GM12878 (cell line): ENCODE measurements around the gene CKS1B. TPM values are rescaled to one million over a fixed set of nuclear protein-coding genes. Genes with fewer than 3 reads are reported as not detected.

Source experiments
- ATAC-seq: fragments of 200-7000 bp; cut with Tn5 transposase; 3 replicates; pipeline ENCODE4 v1.9.1; 2020; ENCODE audit warnings: mild to moderate bottlenecking, moderate library complexity
- BruUV-seq: library from RNA; stranded (reverse); fragments of 400-500 nt; replicated peaks from 2 replicates; lab custom pipeline; 2021; lab: Mats Ljungman, UMichigan
- CTCF ChIA-PET: fragments of 300-600 bp; sonication (Branson Sonifier 250); formaldehyde crosslinking; extraction: SDS; loops from one replicate; lab custom pipeline; 2021; ENCODE audit warnings: inconsistent platforms; lab: Yijun Ruan, JAX
- POLR2A ChIA-PET: fragments of 350-600 bp; formaldehyde crosslinking; extraction: SDS; loops from one replicate; lab custom pipeline; 2021; ENCODE audit warnings: inconsistent platforms; lab: Charles Lee
- RAD21 ChIA-PET: fragments of 300-600 bp; sonication (Branson Sonifier 250); formaldehyde crosslinking; loops from one replicate; lab custom pipeline; 2023; ENCODE audit warnings: antibody characterized with exemption; ENCODE audit not compliant: unreplicated experiment; lab: Charles Lee
- SMC1A ChIA-PET: fragments of 300-600 bp; sonication (Branson Sonifier 250); formaldehyde crosslinking; loops from one replicate; lab custom pipeline; 2023; ENCODE audit not compliant: unreplicated experiment, uncharacterized antibody; lab: Charles Lee
- DNase-seq: peaks from one replicate; pipeline ENCODE4 v3.0.0-alpha.2; 2011; ENCODE audit warnings: low read depth, low spot score
- FAIRE-seq: peaks from 3 replicates; lab custom pipeline; 2011; peaks lifted over from hg19 to GRCh38; lab: Jason Lieb, UNC
- H2AFZ ChIP-seq: 2 replicates; pipeline ENCODE4 v1.6.0; 2011; ENCODE audit warnings: low read depth, low read length, control low read depth; ENCODE audit not compliant: control insufficient read depth
- H3K27ac ChIP-seq: 2 replicates; pipeline ENCODE4 v1.5.1; 2011; ENCODE audit warnings: control low read depth; ENCODE audit not compliant: control insufficient read depth, insufficient read depth
- H3K27me3 ChIP-seq, 2 experiments: replicated peaks in 1 of 2; 2 replicates each; pipeline versions ENCODE4 v1.6.0 to v1.6.1; 2011; ENCODE audit warnings: low read length in 1 of 2; ENCODE audit not compliant: control insufficient read depth in 2 of 2, insufficient read depth in 2 of 2
- H3K36me3 ChIP-seq, 2 experiments: 2 replicates each; pipeline ENCODE4 v1.5.1; 2011; ENCODE audit warnings: low read length in 1 of 2; ENCODE audit not compliant: control insufficient read depth in 2 of 2, insufficient read depth in 2 of 2
- H3K4me1 ChIP-seq: 2 replicates; pipeline ENCODE4 v1.6.1; 2011; ENCODE audit warnings: mild to moderate bottlenecking, low read length, moderate library complexity, mixed read lengths; ENCODE audit not compliant: control insufficient read depth, insufficient read depth
- H3K4me2 ChIP-seq: 2 replicates; pipeline ENCODE4 v1.6.0; 2011; ENCODE audit warnings: control low read depth; ENCODE audit not compliant: control insufficient read depth, insufficient read depth
- H3K4me3 ChIP-seq: fragments of 200-600 bp; sonication (generic); 2 replicates; pipeline ENCODE4 v1.5.1; 2016
- H3K79me2 ChIP-seq: 2 replicates; pipeline ENCODE4 v1.6.0; 2011; ENCODE audit warnings: low read length; ENCODE audit not compliant: control insufficient read depth, insufficient read depth
- H3K9ac ChIP-seq: 2 replicates; pipeline ENCODE4 v1.8.0; 2011; ENCODE audit warnings: low read length, control low read depth, mixed read lengths; ENCODE audit not compliant: control insufficient read depth, insufficient read depth
- H3K9me3 ChIP-seq: replicated peaks from 3 replicates; pipeline ENCODE4 v1.5.1; 2011; ENCODE audit warnings: mild to moderate bottlenecking, low read length; ENCODE audit not compliant: control insufficient read depth, insufficient read depth
- H4K20me1 ChIP-seq: 2 replicates; pipeline ENCODE4 v1.6.0; 2011; ENCODE audit not compliant: control insufficient read depth, insufficient read depth
- CREB1 ChIP-seq: IDR thresholded peaks from 2 replicates; pipeline ENCODE4 v1.6.1; 2012; ENCODE audit warnings: low read depth, mild to moderate bottlenecking, inconsistent platforms
- KDM1A ChIP-seq: fragments of 200-600 bp; sonication (generic); IDR thresholded peaks from 2 replicates; pipeline ENCODE4 v1.6.1; 2016; ENCODE audit warnings: borderline replicate concordance
- MEF2B ChIP-seq: fragments of 450-650 bp; IDR thresholded peaks from 2 replicates; pipeline ENCODE4 v1.6.1; 2018; ENCODE audit warnings: mild to moderate bottlenecking, moderate library complexity; ENCODE audit not compliant: partially characterized antibody, poor library complexity, severe bottlenecking
- NFYA ChIP-seq: IDR thresholded peaks from 2 replicates; pipeline ENCODE4 v1.6.1; 2011; ENCODE audit warnings: low read depth, mild to moderate bottlenecking, low read length, improper control_type of control experiment, borderline replicate concordance
- NR2C1 ChIP-seq: fragments of 450-650 bp; IDR thresholded peaks from 2 replicates; pipeline ENCODE4 v1.6.1; 2017; ENCODE audit warnings: antibody characterized with exemption, mild to moderate bottlenecking, moderate library complexity
- SMARCA5 ChIP-seq: fragments of 450-650 bp; IDR thresholded peaks from 2 replicates; pipeline ENCODE4 v1.6.1; 2017; ENCODE audit warnings: mild to moderate bottlenecking
- SREBF1 ChIP-seq: IDR thresholded peaks from 2 replicates; pipeline ENCODE4 v1.6.1; 2012; ENCODE audit warnings: mild to moderate bottlenecking, low read length
- WGBS: methylation state at CpG from one replicate; pipeline ENCODE4 v1.1.6; 2016; ENCODE audit warnings: low lambda C conversion rate; ENCODE audit not compliant: insufficient replicate concordance, insufficient coverage; ENCODE audit errors: missing lambda C conversion rate; 5-methylcytosine and 5-hydroxymethylcytosine counted together
- in situ Hi-C: fragments of 300-500 bp; cut with MboI; formaldehyde crosslinking; loops from 9 replicates; pipeline ENCODE4 v1.14.3; 2018; ENCODE audit warnings: mixed read lengths
- intact Hi-C: fragments of 100-400 bp; cut with micrococcal nuclease; formaldehyde crosslinking; loops from one replicate; pipeline ENCODE4 v1.14.2; 2022; ENCODE audit not compliant: unreplicated experiment
- polyA plus RNA-seq, 11 experiments: library from polyadenylated mRNA; depleted of rRNA in 4 of 11; unstranded in 6 of 11; stranded (reverse) in 5 of 11; fragments of >200 nt; fragmentation: Nextera tagmentation in 4 of 11; fragmentation: Illumina TruSeq in 1 of 11; extraction: Ambion mirVana in 4 of 11; extraction: Trizol in 1 of 11; gene quantifications; 1 replicate in 1 of 11; 2 replicates in 10 of 11; pipeline versions ENCODE4 v1.2.1 to v1.2.3, GENCODE V29; 2011 to 2016; ENCODE audit warnings: inconsistent platforms in 2 of 11, missing spikeins in 2 of 11, low read depth in 1 of 11
- total RNA-seq, 4 experiments: library from RNA; depleted of rRNA in 3 of 4; stranded (reverse); fragments of >200 nt in 3 of 4; fragmentation: Illumina TruSeq in 1 of 4; extraction: Trizol in 1 of 4; gene quantifications; 2 replicates each; pipeline versions ENCODE4 v1.2.1 to v1.2.3, GENCODE V29; 2013 to 2021
- TF ChIP-seq, protein P1 (sequence below): fragments of 150-350 bp; IDR thresholded peaks from 2 replicates; pipeline ENCODE4 v1.6.1; 2014; ENCODE audit warnings: mild to moderate bottlenecking, low read depth, low read length
- TF ChIP-seq, protein P2 (sequence below): fragments of 450-650 bp; formaldehyde crosslinking; IDR thresholded peaks from 2 replicates; pipeline ENCODE4 v1.4.0; 2022; ENCODE audit warnings: mild to moderate bottlenecking, moderate library complexity

Gene CKS1B
- total and polyA plus RNA-seq, 10 of the 15 experiments (the other 5 are each of a cell fraction or from before 2014, with no cell fraction given): 125 to 608 (median 364) TPM

- 86% methylated on average over 3 of the region's 3 CpGs for WGBS
- peaks cover 42% of the 10 kb centered on the region for H3K4me1 ChIP-seq
- DNase-seq: no peak
- no TSS peak for BruUV-seq
- H3K9me3 ChIP-seq: no peaks in the 10 kb centered on the region
- H3K9ac ChIP-seq: peak overlapping the region; percentile 13; the same call in 1 of the 2 replicates
- FAIRE-seq: no peak
- ChIA-PET CTCF (interaction anchor here (0.6 to 3.0 kb wide), 17 partner anchors 11 to 286 kb away, joined by 3 to 17 read pairs (median 5); partner anchors contain the start of genes FLAD1, KRTCAP2 and PMVK), POLR2A (interaction anchor here (1.0 to 12.3 kb wide), 10 partner anchors 10 to 333 kb away, joined by 3 to 140 read pairs (median 4); partner anchors contain the start of genes CKS1B, PMVK and SHC1), RAD21 (interaction anchor here (1.4 to 2.2 kb wide), 7 partner anchors 16 to 475 kb away, joined by 3 to 16 read pairs (median 4); partner anchors contain the start of genes KCNN3 and SHC1), SMC1A (interaction anchor here (0.7 to 2.5 kb wide), 12 partner anchors 14 to 355 kb away, joined by 3 to 21 read pairs (median 4); partner anchors contain the start of genes PMVK and SHC1)
- H3K27ac ChIP-seq: peak overlapping the region; percentile 41
- TF ChIP-seq NFYA (no peak), CREB1 (no peak), MEF2B (no peak), KDM1A (no peak), SMARCA5 (no peak), SREBF1 (no peak), NR2C1 (no peak)
- TF ChIP-seq, protein P1, sequence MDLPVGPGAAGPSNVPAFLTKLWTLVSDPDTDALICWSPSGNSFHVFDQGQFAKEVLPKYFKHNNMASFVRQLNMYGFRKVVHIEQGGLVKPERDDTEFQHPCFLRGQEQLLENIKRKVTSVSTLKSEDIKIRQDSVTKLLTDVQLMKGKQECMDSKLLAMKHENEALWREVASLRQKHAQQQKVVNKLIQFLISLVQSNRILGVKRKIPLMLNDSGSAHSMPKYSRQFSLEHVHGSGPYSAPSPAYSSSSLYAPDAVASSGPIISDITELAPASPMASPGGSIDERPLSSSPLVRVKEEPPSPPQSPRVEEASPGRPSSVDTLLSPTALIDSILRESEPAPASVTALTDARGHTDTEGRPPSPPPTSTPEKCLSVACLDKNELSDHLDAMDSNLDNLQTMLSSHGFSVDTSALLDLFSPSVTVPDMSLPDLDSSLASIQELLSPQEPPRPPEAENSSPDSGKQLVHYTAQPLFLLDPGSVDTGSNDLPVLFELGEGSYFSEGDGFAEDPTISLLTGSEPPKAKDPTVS: no peak
- TF ChIP-seq, protein P2, sequence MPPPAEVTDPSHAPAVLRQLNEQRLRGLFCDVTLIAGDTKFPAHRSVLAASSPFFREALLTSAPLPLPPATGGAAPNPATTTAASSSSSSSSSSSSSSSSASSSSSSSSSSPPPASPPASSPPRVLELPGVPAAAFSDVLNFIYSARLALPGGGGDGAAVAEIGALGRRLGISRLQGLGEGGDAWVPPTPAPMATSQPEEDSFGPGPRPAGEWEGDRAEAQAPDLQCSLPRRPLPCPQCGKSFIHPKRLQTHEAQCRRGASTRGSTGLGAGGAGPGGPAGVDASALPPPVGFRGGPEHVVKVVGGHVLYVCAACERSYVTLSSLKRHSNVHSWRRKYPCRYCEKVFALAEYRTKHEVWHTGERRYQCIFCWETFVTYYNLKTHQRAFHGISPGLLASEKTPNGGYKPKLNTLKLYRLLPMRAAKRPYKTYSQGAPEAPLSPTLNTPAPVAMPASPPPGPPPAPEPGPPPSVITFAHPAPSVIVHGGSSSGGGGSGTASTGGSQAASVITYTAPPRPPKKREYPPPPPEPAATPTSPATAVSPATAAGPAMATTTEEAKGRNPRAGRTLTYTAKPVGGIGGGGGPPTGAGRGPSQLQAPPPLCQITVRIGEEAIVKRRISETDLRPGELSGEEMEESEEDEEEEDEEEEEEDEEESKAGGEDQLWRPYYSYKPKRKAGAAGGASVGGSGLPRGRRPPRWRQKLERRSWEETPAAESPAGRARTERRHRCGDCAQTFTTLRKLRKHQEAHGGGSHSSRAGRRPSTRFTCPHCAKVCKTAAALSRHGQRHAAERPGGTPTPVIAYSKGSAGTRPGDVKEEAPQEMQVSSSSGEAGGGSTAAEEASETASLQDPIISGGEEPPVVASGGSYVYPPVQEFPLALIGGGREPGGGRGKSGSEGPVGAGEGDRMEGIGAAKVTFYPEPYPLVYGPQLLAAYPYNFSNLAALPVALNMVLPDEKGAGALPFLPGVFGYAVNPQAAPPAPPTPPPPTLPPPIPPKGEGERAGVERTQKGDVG (CRISPR knock-in tag): no peak
- intact Hi-C loops: no loop called here
- no peaks in the 10 kb centered on the region for H4K20me1 ChIP-seq
- H3K4me2 ChIP-seq: peak overlapping the region; percentile 93
- no peak for ATAC-seq
- peaks cover 7% of the 10 kb centered on the region for H3K79me2 ChIP-seq
- H3K27me3 ChIP-seq: no peaks in the 10 kb centered on the region
- no peak overlapping the region for H2AFZ ChIP-seq
- H3K36me3 ChIP-seq: peaks cover 3 to 5% of the 10 kb centered on the region in 2 experiments; a peak in 2 of 4 replicates
- in situ Hi-C loops: no loop called here
- H3K4me3 ChIP-seq: peak overlapping the region; percentile 81
These were observed 19.9 kb upstream of the CKS1B start for GRCh38 chr1:154954541-154954940.
